AG09309 (cell line): ENCODE data around the gene KCNH5.

ENCODE experiments used
- DNase-seq: peaks from one replicate; pipeline ENCODE4 v3.0.0-alpha.2; 2010; ENCODE audit warnings: low read depth
- H3K4me3 ChIP-seq: 2 replicates; pipeline ENCODE4 v1.5.1; 2011; ENCODE audit warnings: mild to moderate bottlenecking, low read depth, low read length, moderate library complexity; ENCODE audit not compliant: control insufficient read depth
- CTCF ChIP-seq: IDR thresholded peaks from 2 replicates; pipeline ENCODE4 v1.5.1; 2011; ENCODE audit warnings: mild to moderate bottlenecking, low read depth, low read length, inconsistent platforms; ENCODE audit not compliant: insufficient read depth, control insufficient read depth; ENCODE audit errors: missing control alignments

The KCNH5 gene

GRCh38 chr14:62667421-62667914, 377.8 kb downstream of the KCNH5 start:
- DNase-seq = no peak
- no peak for TF ChIP-seq CTCF
- H3K4me3 ChIP-seq = no peak overlapping the region

GRCh38 chr14:62665286-62665685, 380.0 kb downstream of the KCNH5 start:
- TF ChIP-seq CTCF = no peak
- no peak overlapping the region for H3K4me3 ChIP-seq
- DNase-seq = no peak

- DNase-seq = no peak
These were observed 381.8 kb downstream of the KCNH5 start for GRCh38 chr14:62663456-62663821.

GRCh38 chr14:62662811-62663455, 382.3 kb downstream of the KCNH5 start:
- no peak for DNase-seq
- H3K4me3 ChIP-seq = no peak overlapping the region
- no peak for TF ChIP-seq CTCF

More at GRCh38 chr14:62663456-62663821, 381.8 kb downstream of the KCNH5 start:
- no peak overlapping the region for H3K4me3 ChIP-seq
- TF ChIP-seq CTCF = no peak

- no peak for TF ChIP-seq CTCF
- H3K4me3 ChIP-seq = no peak overlapping the region
- no peak for DNase-seq
These were observed 383.4 kb downstream of the KCNH5 start for GRCh38 chr14:62661818-62662217.

GRCh38 chr14:62658631-62659030, 386.6 kb downstream of the KCNH5 start:
- no peak for DNase-seq
- no peak overlapping the region for H3K4me3 ChIP-seq
- TF ChIP-seq CTCF = no peak
